Kidney (tissue), 14 donors: ENCODE measurements around the gene EFNB1. TPM values are rescaled to one million over a fixed set of nuclear protein-coding genes. Genes with fewer than 3 reads are reported as not detected.

Experiments
- DNase-seq, 5 donors: peaks; one replicate each; pipeline ENCODE4 v3.0.0-alpha.2; 2013 to 2020
- FAIRE-seq: peaks from 2 replicates; lab custom pipeline; 2012; peaks lifted over from hg19 to GRCh38; lab: Jason Lieb, UNC
- H3K27ac ChIP-seq, 2 donors: one replicate each; pipeline ENCODE4 v1.7.0; 2013; ENCODE audit warnings: low read depth in 2 of 2, low read length in 2 of 2, inconsistent platforms in 1 of 2
- H3K27me3 ChIP-seq: one replicate; pipeline ENCODE4 v1.7.1; 2013; ENCODE audit warnings: low read length, inconsistent platforms; ENCODE audit not compliant: control insufficient read depth, insufficient read depth
- H3K36me3 ChIP-seq, 3 donors: one replicate each; pipeline versions ENCODE4 v1.7.0 to v1.7.1; 2013; ENCODE audit warnings: low read length in 3 of 3, control low read depth in 1 of 3, inconsistent platforms in 1 of 3; ENCODE audit not compliant: insufficient read depth in 3 of 3, control insufficient read depth in 2 of 3
- H3K4me1 ChIP-seq, 3 donors: one replicate each; pipeline versions ENCODE4 v1.7.0 to v1.7.1; 2013; ENCODE audit warnings: low read length in 3 of 3, inconsistent platforms in 1 of 3, low read depth in 1 of 3; ENCODE audit not compliant: control insufficient read depth in 2 of 3, insufficient read depth in 2 of 3
- H3K4me3 ChIP-seq, 3 donors: one replicate each; pipeline versions ENCODE4 v1.7.0 to v1.8.1; 2013; ENCODE audit warnings: low read length in 3 of 3, control low read depth in 1 of 3, inconsistent platforms in 1 of 3
- H3K9ac ChIP-seq, 3 donors: one replicate each; pipeline versions ENCODE4 v1.7.0 to v1.7.1; 2013; ENCODE audit warnings: low read length in 3 of 3, control low read depth in 1 of 3, inconsistent platforms in 1 of 3
- H3K9me3 ChIP-seq, 3 donors: one replicate each; pipeline versions ENCODE4 v1.7.0 to v1.7.1; 2013; ENCODE audit warnings: low read length in 3 of 3, control low read depth in 1 of 3, inconsistent platforms in 1 of 3; ENCODE audit not compliant: control insufficient read depth in 2 of 3, insufficient read depth in 1 of 3
- CTCF ChIP-seq: IDR thresholded peaks from 3 replicates; pipeline ENCODE4 v1.5.1; 2012; ENCODE audit warnings: mild to moderate bottlenecking, moderate library complexity, borderline replicate concordance; ENCODE audit not compliant: insufficient read depth; ENCODE audit errors: extremely low read depth
- intact Hi-C: fragments of 100-400 bp; cut with DNase I; formaldehyde crosslinking; loops from one replicate; pipeline ENCODE4 v1.11.1; 2022
- polyA plus RNA-seq: library from polyadenylated mRNA; stranded (reverse); fragments of 350-450 nt; fragmentation: Illumina TruSeq; extraction: RNeasy Lipid Tissue Mini Kit (QIAGEN cat#74804); gene quantifications from one replicate; pipeline ENCODE4 v1.2.3, GENCODE V29; 2014; ENCODE audit warnings: low read depth, low replicate concordance; ENCODE audit not compliant: insufficient read depth
- total RNA-seq: library from RNA; stranded (reverse); fragmentation: NEBNext Ultra II Directional; extraction: Animal tissue kit (Norgen Biotek cat#: 25700); gene quantifications from one replicate; pipeline ENCODE4 v1.2.1, GENCODE V29; 2021
- donor health status: control.
- donor health status: control.
- donor health status: control.
- donor health status: control.
- donor health status: control.
- donor health status: DM: yes; HTN: yes; CAD: no.
- donor health status: Normal renal cell carcinoma (clear cell type).

EFNB1 gene
- total and polyA plus RNA-seq, 2 donors from 2014 or later, result 50.6 to 53.0 TPM

- no peaks in the 10 kb centered on the region for H3K9me3 ChIP-seq
- no peak overlapping the region for H3K9ac ChIP-seq
- H3K4me1 ChIP-seq, result peaks cover 0 to 3% (median 0%) of the 10 kb centered on the region in 3 donors
- no peak for TF ChIP-seq CTCF
- H3K27me3 ChIP-seq, result no peaks in the 10 kb centered on the region
- DNase-seq, result peak in 2 of 5 donors; percentile 24 to 31
- no peak overlapping the region for H3K27ac ChIP-seq
- intact Hi-C loops, result loop anchor here (10.0 kb wide), 2 partner anchors 388 to 458 kb away; no protein-coding TSS in a partner anchor
- no peaks in the 10 kb centered on the region for H3K36me3 ChIP-seq
- no peak overlapping the region for H3K4me3 ChIP-seq
- no peak for FAIRE-seq
Measured at GRCh38 chrX:68826113-68826980, 2.5 kb upstream of the EFNB1 start.

DNA sequence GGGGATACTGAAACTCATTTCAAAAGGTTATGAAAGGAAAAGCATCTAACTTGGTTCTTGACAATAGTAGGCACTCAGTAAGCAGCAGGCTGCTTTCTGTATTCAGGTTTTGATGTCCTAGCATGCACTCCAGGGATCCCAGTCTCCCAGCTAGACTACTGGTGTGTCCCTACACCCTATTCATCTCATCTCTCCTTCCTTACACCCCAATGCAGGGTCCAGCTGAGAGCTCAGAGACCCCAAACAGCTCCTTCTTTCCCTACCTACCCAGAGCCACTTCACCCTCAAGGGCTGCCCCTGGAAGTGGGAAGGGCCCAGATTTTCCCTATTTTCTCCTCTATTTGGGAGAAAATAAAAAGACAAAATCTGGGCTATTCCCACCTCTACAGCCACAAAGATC is 1.6 kb upstream of the EFNB1 start:
- Histone ChIP-seq H3K36me3 (no peaks in the 10 kb centered on the region), H3K9ac (no peak overlapping the region), H3K4me3 (no peak overlapping the region), H3K4me1 (peaks cover 0 to 7% (median 0%) of the 10 kb centered on the region in 3 donors), H3K27me3 (no peaks in the 10 kb centered on the region), H3K9me3 (no peaks in the 10 kb centered on the region), H3K27ac (no peak overlapping the region)
- intact Hi-C loops, result loop anchor here (10.0 kb wide), 2 partner anchors 388 to 458 kb away; no protein-coding TSS in a partner anchor
- TF ChIP-seq CTCF, result no peak
- no peak for FAIRE-seq
- peak in 1 of 5 donors; percentile 1 for DNase-seq

DNA sequence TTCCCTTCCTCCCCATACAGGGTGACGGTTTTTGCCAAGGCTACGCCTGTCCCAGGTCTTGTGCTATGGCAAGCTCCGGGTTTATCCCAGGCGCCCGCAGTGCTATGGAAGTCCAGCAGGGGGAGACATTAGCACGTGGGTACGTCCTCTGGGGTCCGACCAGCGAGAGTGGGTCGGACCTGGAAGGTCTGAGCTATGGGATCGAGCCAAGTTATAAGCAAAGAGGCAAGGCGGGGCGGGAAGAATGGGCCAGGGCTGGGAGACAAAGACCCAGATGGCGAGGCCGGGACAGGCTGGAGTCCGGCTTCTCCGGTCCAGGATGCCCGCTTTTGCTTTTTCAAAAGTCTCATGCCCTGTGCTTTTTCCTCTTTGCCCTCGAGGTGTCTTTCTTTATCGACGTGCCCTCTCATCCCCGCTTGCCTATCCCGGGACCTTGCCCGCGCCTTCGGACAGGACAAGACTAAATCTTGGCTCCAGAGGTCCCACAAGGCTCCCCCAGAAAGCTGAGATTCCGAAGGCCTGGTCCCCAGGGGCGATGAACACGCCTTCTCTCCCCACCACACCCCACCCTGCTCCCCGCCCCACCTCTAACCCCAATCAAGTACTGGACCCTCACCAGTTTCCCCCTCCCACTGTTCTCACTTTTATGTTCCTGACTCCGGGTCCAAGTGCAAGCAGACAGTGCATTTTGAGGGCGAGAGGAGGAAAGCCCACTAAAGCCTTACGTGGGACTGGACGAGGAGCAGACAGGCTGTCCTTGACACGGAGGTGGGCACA is 785 bp upstream of the EFNB1 start:
- peak; percentile 87 to 94 (median 92) for DNase-seq
- H3K36me3 ChIP-seq, result no peaks in the 10 kb centered on the region
- H3K9ac ChIP-seq, result peak overlapping the region in 2 of 3 donors; percentile 8 to 44
- H3K27me3 ChIP-seq, result no peaks in the 10 kb centered on the region
- FAIRE-seq, result peak; percentile 59
- H3K9me3 ChIP-seq, result no peaks in the 10 kb centered on the region
- H3K4me1 ChIP-seq, result peaks cover 0 to 7% (median 0%) of the 10 kb centered on the region in 3 donors
- intact Hi-C loops, result loop anchor here (10.0 kb wide), 2 partner anchors 387 to 457 kb away; no protein-coding TSS in a partner anchor
- peak; percentile 83 for TF ChIP-seq CTCF
- H3K27ac ChIP-seq, result peak overlapping the region; percentile 65 to 70
- H3K4me3 ChIP-seq, result peak overlapping the region; percentile 28 to 51 (median 48)
